ENCODE data around the gene RAD52. TPM values are rescaled to one million over a fixed set of nuclear protein-coding genes. Genes with fewer than 3 reads are reported as not detected.

The RAD52 gene
- polyA plus RNA-seq, 1 donor (not counting 4 experiments of a cell fraction or from before 2014, with no cell fraction given), result 9.8 TPM

- FAIRE-seq (peak; percentile 32), DNase-seq (ENCODE audit: low read depth, low spot score) (no peak)
- Histone ChIP-seq H3K36me3 (ENCODE audit: control insufficient read depth in 2 of 2, extremely low read depth in 1 of 2, insufficient read depth in 2 of 2, low read length in 2 of 2) (peaks cover 9 to 13% of the 10 kb centered on the region in 2 experiments), H3K4me2 (ENCODE audit: control insufficient read depth, extremely low read depth, insufficient read depth, low read depth, low read length) (no peak overlapping the region), H3K9me1 (ENCODE audit: control insufficient read depth, extremely low read depth, insufficient read depth, low read length) (no peaks in the 10 kb centered on the region), H4K20me1 (ENCODE audit: control insufficient read depth, extremely low read depth, insufficient read depth, low read length) (no peaks in the 10 kb centered on the region), H3K79me2 (ENCODE audit: control insufficient read depth, insufficient read depth, low read length) (no peaks in the 10 kb centered on the region), H3K9me3 (ENCODE audit: control insufficient read depth, low read depth, low read length) (no peaks in the 10 kb centered on the region), H3K4me1 (ENCODE audit: control insufficient read depth, extremely low read depth, insufficient read depth, low read length) (peaks cover 9% of the 10 kb centered on the region), H3K4me3 (ENCODE audit: control insufficient read depth in 2 of 3, extremely low read depth in 1 of 3, insufficient read depth in 2 of 3, low read depth in 1 of 3, low read length in 3 of 3) (no peak overlapping the region), H3K27me3 (ENCODE audit: control insufficient read depth, extremely low read depth, insufficient read depth, low read length) (no peaks in the 10 kb centered on the region), H3K9ac (ENCODE audit: control insufficient read depth, extremely low read depth, insufficient read depth, low read length) (no peak overlapping the region), H3K27ac (ENCODE audit: control insufficient read depth, insufficient read depth, low read length) (no peak overlapping the region), H2AFZ (ENCODE audit: control insufficient read depth, low read length) (no peak overlapping the region)
- dilution Hi-C loops (cut with MboI; ENCODE audit: extremely low pct_ligation_motif_present, low sequenced_read_pairs), result no loop called here
- TF ChIP-seq CTCF (optimal IDR thresholded peaks at IDR 0.05 in 1 of 3, IDR thresholded peaks at IDR 0.05 in 1 of 3, conservative IDR thresholded peaks at IDR 0.05 in 1 of 3; ENCODE audit: extremely low read depth in 1 of 3, insufficient read depth in 2 of 3, low read length in 3 of 3), result no peak
- TF ChIP-seq EZH2 (IDR thresholded peaks at IDR 0.05; ENCODE audit: low read length), result no peak
Observed at GRCh38 chr12:873954-874353, 75.5 kb downstream of the RAD52 start.

- Histone ChIP-seq H3K9me3 (ENCODE audit: control insufficient read depth, low read depth, low read length) (no peaks in the 10 kb centered on the region), H3K9ac (ENCODE audit: control insufficient read depth, extremely low read depth, insufficient read depth, low read length) (no peak overlapping the region), H3K79me2 (ENCODE audit: control insufficient read depth, insufficient read depth, low read length) (no peaks in the 10 kb centered on the region), H3K4me1 (ENCODE audit: control insufficient read depth, extremely low read depth, insufficient read depth, low read length) (peaks cover 9% of the 10 kb centered on the region), H4K20me1 (ENCODE audit: control insufficient read depth, extremely low read depth, insufficient read depth, low read length) (no peaks in the 10 kb centered on the region), H3K4me3 (ENCODE audit: control insufficient read depth in 2 of 3, extremely low read depth in 1 of 3, insufficient read depth in 2 of 3, low read depth in 1 of 3, low read length in 3 of 3) (no peak overlapping the region), H3K9me1 (ENCODE audit: control insufficient read depth, extremely low read depth, insufficient read depth, low read length) (no peaks in the 10 kb centered on the region), H3K36me3 (ENCODE audit: control insufficient read depth in 2 of 2, extremely low read depth in 1 of 2, insufficient read depth in 2 of 2, low read length in 2 of 2) (peaks cover 18 to 21% of the 10 kb centered on the region in 2 experiments), H3K4me2 (ENCODE audit: control insufficient read depth, extremely low read depth, insufficient read depth, low read depth, low read length) (no peak overlapping the region), H3K27ac (ENCODE audit: control insufficient read depth, insufficient read depth, low read length) (no peak overlapping the region), H2AFZ (ENCODE audit: control insufficient read depth, low read length) (no peak overlapping the region), H3K27me3 (ENCODE audit: control insufficient read depth, extremely low read depth, insufficient read depth, low read length) (no peaks in the 10 kb centered on the region)
- DNase-seq (ENCODE audit: low read depth, low spot score) (no peak), FAIRE-seq (no peak)
- dilution Hi-C loops (cut with MboI; ENCODE audit: extremely low pct_ligation_motif_present, low sequenced_read_pairs), result no loop called here
- TF ChIP-seq EZH2 (IDR thresholded peaks at IDR 0.05; ENCODE audit: low read length), result no peak
- TF ChIP-seq CTCF (optimal IDR thresholded peaks at IDR 0.05 in 1 of 3, IDR thresholded peaks at IDR 0.05 in 1 of 3, conservative IDR thresholded peaks at IDR 0.05 in 1 of 3; ENCODE audit: extremely low read depth in 1 of 3, insufficient read depth in 2 of 3, low read length in 3 of 3), result no peak
Observed at GRCh38 chr12:870378-870777, 79.1 kb downstream of the RAD52 start.
